T-helper 9 cell (primary cell): ENCODE results near the gene OVCH1.
"Not testable (repeated sequence)": the region's sequence is repeated elsewhere in the genome, so short reads cannot be mapped to it uniquely, and the experiment has no call there.

Experiments used
- DNase-seq: peaks from one replicate; pipeline ENCODE4 v3.0.0-alpha.2; 2020

The OVCH1 gene

DNA sequence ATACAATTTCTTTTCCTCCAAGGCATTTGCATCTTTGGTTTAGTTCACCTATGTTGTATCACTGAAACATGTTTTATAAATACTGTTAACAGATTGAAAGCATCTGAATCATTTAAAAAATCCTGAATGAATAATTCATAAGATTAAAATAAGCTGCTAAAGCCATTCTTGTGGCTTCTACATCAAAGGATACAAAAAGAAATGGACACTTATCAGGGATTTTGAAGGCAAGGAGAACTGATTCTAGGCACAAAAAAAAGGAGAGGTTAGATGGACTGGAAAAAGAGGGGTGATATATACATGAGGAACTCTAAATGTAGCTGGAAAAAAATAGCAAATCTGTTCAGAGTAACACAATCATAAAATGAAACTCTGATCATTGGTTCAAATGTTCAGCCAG, 5.8 kb upstream of the OVCH1 start:
- no peak for DNase-seq

DNA sequence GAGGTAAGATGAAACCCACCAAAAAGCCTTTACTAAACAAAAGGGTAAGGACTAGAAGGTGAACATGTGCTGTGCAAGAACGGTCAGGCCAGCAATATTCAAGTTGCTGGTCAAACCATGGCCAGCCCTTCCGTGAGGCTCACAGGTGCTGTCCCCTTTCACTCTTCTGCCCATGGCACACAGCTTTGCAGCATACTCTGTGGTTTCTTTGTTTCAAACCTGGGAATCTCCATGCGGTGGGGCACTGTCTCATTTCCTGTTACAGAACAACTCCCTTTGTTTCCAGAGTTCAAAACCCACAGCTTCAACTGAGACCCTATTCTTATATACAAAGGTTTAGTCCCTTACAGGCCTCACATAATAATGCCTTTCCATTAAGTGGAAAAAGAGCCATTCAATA, 1.7 kb upstream of the OVCH1 start:
- DNase-seq, result no peak

DNA sequence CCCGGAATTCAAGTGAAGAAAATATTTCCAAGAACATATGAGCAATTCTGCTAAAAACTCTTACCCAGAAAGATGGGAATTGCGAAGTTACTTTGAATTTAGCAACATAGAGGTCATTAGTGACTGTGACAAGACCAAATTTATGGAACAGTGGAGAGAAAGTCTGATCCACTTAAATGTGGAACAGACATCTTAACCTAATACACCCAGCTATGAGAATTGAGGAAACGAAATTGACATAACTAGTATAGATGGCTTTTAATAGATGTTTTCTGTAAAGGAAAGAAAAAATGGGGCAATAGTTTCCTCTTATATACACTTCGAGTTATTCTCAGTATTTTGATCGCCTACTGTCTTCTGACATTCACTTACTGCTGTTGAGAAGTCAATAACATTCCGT, 4.6 kb downstream of the OVCH1 start:
- DNase-seq, result no peak

DNA sequence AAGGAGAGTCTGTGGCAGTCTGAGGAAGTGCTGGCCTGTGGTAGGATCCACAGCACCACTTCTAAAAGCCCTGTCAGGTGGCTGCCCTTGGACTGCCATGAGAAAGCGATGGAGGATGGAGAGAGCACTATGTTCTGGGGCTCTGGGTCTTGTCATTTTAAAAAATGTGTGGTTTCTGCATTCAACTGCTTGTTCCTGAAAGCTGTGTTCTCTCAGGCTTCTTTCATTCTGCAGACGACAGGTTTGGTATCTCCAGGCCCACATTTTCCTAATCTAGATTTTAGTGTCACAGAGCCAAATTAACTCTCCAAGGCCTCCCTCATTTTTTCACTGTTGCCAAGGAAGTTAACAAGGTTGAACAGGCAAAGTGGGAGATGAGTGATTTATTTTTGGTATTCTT, 10.5 kb downstream of the OVCH1 start:
- DNase-seq, result no peak

DNA sequence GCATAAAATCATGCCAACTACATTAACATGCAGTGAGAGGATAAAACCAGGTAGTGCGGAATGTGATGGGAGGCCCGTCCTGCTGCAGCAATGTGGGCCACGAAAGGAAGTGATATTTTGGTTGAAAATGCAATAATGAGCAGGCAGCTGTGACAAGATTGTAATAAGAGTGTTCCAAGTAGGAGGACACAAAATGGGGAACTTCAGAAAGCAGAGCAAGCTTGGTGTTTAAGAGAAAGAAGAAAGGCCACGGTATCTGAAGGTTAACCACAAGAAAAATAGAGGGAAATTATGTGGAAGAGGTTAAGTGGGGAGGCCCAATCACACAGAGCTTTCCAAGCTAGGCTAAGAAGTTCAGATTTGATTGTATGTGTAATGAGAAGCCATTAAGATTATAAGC, 34.3 kb downstream of the OVCH1 start:
- DNase-seq, result no peak

DNA sequence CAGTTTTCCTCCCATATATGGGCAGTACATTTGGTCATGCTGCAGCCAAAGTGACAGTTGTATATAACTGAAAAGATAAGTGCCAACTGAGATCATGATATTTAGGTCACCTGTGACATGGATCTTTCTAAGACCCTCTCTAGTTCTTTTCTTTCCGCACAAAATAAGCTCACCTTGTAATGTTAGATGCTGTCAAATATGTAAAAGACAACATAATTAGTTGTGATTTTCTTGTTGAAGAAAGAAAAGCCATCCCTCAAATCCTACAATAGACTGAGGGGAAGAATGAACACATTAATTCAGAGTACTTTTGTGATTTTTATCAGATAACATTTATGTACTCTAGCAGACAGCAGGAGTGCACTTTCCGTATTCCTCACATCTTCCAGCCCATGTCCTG, 37.4 kb downstream of the OVCH1 start:
- no peak for DNase-seq

DNA sequence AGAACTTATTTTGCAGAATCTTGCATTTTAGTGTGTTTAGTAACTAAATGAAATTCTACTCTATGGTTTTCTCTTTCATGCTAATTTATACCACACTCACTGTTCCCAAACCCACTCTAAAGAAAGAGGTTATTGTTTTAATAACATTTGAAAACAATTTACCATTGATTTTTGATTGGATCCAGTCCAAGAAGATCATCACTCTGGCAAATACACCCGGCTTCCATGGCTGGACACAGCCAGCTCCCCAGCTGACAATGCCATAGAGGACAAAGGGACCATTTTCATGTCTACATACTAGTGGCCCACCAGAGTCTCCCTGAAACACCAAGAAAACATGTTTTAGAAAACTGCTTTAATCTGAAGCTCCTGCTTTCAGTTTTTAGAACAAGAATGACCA, 42.4 kb downstream of the OVCH1 start:
- DNase-seq, result no peak

DNA sequence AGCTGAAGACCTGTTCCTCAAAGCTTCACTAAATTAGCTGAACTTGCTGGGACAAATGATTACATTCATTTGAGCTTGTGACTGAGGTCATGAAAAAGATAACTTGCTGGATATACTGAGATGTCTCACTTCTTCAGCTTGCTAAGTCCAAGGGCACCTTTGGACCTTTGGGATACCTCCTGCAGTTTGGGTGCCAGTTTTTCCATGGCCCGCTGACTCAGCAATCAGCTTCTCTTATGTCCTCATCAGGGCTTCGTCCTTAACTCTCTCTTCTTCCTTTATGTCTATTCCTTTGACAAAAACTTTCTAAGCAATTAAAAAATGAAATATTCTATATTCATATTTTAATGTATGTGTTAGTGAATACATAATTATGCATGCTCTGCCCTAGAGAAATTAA, 45.6 kb downstream of the OVCH1 start:
- DNase-seq, result no peak

DNA sequence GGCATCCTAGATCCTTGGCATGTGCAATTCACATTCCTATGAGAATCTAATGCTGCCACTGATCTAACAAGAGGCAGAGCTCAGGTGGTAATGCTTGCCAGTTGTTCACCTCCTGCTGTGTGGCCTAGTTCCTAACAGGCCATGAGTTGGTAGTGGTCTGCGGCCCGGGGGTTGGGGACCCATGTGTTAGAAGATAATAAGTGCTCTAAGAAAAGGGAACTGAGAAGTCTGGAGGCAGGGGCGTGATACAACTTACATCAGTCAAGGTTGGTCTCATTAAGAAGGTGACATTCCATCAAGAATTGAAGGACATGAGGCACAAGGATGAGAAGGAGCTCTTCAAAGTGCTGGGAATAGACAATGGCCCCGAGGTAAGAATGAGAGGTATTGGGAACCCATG, 49.3 kb downstream of the OVCH1 start:
- no peak for DNase-seq

DNA sequence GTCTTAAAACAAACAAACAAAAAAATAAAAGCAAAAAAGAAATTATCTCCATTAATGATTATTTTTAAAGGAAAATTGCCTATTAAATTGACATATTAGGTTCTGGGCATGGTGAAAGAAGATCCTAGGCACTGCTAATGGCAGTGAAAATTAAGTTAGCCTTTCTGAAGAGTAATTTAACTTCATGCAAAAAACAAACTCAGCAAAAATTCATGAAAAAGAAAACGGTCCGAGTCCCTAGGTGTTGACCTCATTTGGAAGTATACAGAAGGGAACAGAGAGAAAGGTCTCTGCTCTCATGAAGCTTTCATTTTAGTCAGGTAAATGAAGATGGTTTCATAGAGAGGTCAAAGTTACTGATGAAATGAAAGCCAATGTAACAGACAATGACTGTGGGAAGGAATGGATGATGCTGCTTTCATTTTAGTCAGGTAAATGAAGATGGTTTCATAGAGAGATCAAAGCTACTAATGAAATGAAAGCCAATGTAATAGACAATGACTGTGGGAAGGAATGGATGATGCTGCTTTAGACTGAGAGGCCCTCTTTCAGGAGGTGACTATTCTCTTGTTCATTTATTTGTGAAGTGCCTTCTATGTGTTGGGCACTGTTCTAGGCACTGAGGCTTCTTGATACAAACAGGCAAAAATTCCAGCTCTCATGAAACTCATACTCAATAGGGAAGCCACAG, 50.1 kb downstream of the OVCH1 start:
- DNase-seq, result no peak

DNA sequence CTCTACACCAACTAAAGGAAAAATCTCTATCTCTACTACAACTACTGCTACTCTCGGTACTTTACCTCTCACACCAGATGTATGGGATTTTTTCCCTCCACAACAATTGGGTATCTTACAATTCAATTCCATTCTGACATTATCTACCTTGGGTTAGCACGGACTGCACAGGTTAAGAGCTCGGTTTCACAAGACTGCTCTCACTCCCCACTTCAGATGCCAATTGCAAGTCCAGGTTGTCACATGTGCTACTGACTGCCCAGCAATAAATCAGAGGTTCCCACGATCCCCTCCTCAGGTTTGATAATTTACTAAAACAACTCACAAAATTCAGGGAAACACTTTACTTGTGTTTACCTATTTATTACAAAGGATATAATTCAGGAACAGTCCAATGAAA, 58.0 kb downstream of the OVCH1 start:
- no peak for DNase-seq

DNA sequence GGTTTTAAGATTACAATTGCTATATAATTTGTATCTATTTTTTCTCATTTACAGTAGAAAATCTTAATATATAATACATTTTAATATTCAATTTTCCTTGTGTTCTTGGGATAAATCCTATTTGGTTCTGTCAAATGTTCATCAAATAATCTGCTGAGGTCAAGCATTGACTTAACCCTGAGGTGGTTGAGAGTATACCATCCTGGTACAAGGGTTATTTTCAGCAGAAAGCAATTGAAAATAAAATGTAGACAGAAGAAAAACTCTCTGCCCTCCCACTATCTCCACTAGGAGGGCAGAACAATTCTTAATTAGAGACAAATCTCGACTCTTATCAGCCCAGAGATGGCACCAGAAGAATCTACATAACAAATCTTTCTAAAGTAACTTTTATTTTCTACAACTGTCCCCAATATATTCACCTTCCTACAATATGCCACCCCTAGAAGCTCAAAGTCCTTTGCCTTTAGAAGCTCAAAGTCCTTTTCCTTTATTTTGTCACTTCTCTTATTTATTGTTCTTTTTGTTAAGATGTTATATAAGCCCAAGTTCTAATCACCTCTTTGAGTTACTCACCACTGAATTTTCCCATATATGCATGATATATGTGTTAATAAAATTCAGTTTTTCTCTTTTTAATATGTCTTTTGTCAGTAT, 58.6 kb downstream of the OVCH1 start:
- DNase-seq, result no peak

DNA sequence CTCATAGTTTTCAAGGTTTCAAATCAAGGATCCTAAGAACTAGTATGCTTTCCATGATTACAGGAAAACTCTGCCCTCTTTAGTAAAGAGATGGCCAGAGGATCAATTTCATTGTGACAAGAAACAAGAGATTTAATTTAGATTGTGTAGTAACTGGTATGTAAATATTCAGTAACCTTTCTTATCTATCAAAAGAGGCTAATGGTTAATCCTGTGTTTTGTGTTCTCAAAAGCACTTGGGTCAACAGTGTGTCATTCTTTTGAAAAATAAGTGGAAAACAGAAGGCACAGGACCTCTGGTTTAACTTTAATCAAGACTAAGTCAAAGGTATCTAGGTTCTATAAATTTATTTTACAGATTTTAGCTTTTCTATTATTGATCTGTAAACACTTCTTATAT, 59.9 kb downstream of the OVCH1 start:
- DNase-seq, result no peak

DNA sequence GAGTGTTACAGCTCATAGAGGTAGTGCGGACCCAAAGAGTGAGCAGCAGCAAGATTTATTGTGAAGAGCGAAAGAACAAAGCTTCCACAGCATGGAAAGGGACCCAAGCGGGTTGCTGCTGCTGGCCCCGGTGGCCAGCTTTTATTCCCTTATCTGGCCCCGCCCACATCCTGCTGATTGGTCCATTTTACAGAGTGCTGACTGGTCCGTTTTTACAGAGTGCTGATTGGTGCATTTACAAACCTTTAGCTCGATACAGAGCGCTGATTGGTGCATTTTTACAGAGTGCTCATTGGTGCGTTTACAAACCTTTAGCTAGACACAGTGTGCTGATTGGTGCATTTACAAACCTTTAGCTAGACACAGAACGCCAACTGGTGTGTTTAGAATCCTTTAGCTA, 60.7 kb downstream of the OVCH1 start:
- not testable (repeated sequence) for DNase-seq

DNA sequence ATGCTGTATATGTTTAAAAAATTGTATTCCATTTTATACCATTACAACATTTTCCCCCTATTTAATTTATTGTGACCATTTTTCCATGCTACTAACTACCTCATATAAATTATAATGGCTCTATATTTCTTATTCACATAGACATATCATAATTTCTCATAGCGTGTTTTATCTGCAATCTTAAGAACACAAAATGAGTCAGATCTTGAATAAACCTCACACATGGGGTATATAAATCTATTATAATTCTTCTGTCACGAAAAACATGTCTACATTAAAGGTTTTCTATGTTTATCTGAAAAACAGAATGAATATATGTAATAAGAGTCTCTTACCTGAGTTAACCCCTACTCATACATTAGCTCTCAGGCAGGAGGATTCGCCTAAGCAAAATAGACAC, 66.0 kb downstream of the OVCH1 start:
- DNase-seq, result no peak

DNA sequence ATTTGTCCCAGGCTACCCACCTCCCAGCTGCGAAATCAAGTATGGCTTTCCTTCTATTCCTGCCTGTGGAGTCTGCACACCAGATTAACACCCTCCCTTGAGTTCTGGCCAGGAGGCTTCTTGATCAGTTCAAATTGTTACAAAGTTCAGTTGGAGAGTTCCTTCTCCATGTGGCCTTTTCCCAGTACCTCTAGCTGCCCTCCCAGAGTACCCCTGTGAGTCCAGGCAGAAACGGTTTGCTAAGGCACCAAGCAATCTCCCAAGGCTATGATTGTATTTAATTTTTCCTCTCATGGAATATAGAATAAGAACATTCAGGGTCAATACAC, 66.8 kb downstream of the OVCH1 start:
- no peak for DNase-seq

DNA sequence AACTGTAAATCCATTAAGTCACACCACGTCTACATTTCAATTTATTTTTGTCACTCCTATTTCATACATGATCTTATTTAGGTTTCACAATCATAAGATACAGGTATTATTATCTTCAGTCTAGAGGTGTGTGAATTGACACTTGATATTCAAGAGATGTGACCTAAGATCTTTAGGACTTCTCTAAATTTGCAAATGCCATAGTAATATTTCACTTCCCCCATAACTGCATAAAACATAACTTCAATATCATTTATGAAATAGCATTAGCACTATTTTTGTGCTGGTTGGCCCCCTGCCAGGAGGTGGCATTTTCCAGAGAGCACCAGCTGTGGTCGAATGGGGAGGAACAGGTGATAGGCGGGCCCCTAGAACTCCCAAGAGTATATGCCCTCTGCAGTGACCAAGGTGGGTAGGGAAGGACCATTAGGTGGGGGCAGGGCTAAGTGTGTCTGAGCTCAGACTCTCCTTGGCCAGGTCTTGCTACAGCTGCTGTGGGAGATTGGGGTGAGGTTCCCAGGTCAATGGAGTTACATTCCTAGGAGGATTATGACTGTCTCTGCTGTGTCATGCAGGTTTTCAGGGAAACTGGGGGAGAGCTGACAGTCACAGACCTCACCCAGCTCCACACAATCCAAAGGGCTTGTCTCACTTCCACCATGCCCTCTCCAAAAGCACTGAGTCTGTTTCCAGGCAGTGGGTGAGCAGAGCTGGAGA, 67.3 kb downstream of the OVCH1 start:
- DNase-seq, result no peak

DNA sequence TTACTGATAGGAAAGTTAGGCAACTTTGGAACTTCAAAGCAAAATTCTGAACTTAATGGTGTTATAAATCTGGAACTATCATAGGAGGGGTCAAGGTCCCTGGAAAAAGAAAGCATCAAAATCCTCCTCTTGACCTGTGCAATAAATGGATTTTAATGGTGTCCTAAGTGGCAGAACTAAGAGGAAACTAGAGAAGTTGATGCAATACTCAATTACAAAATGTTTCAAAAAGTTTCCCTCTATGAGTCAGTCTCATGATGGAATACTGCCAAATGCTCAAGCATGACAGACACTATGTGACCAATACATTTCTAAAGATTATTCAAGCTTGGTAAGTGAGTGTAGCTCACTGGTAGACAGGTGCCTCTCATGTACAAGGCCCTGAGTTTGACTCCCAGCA, 68.9 kb downstream of the OVCH1 start:
- DNase-seq, result no peak

DNA sequence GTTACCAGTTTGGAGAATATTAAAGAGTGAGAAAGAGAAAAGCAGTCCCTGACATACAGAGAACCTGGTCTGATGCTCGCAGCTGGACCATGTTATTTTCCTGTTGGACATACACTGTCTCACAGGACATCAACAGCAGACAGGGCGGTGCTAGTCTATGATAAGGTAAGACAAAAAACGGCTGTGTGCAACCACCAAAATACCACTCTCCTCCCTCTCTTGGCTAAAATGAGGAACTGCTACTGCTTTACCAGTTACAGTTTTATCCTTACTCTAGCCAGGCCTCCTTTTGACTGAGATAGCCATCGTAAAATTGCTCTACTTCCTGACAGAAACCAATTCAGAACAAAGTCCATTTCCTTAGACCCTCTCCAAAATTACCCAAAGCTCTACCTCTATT, 69.5 kb downstream of the OVCH1 start:
- no peak for DNase-seq

DNA sequence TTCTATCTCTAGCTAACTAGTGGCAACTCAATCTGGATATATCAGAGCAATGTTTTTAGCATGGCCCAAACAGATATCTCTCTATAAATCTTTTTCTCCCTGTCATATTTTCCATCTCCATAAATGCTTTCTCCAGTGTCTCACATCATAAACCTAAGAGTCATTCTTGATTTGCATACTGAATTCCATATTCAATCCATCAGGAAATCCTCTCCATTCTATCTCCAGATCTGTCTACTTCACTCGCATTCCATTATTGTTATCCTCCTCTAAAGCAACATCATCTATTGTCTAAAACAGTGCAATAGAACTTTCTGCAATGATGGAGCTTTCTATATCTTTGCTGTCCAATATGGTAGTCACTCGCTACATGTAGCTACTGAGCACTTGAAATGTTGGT, 71.0 kb downstream of the OVCH1 start:
- DNase-seq, result no peak

DNA sequence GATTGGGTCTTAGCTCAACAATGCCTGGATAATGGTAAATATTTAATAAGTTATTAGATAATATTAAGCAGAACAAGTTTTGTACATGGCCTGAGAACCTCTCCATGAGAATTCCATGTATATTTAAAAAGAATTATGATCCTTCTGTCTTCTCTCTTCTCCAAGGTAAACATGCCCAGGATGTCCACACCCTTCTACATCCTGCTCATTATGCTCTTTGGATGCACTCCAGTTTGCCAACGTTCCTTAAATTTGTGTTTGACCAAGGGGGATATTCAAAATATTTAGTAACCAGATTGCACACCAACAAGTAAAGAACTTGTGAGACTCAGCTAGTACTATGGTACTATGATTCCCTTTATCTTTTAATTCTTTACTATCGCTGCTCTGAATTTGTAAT, 71.8 kb downstream of the OVCH1 start:
- DNase-seq, result no peak

DNA sequence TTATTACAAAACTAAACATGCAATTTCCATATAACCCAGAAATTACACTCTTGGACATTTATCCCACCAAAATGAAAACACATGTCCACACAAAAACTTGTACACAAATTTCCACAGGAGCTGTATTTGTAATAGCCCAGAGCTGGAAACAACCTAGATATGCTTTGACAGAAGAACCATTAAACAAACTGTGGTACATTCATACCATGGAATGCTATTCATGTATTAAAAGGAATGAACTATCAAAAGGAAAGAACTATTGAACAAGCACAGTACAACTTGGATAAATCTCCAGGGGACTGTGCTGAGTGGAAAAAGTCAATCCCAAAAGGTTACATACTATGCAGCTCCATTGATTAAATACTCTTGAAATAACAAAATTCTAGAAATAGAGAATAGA, 80.7 kb downstream of the OVCH1 start:
- DNase-seq, result no peak

DNA sequence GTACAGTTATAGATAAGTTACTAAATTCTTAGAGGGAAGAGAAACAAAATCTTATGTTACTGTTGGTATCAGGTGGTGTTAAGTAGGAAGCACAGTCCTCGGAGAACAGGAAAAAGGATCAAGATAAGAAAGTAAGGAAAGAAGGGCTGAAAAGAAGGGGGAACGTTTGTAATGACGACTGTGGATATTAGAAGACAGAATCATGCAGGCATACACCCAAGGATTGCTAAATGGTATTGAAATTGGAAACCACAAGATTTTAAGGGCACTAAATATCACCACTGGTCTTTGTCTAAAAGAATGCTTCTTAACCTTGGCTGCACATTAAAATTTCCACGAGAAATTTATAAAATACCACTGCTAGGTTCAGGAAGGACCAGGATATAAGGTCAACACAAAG, 82.4 kb downstream of the OVCH1 start:
- no peak for DNase-seq

DNA sequence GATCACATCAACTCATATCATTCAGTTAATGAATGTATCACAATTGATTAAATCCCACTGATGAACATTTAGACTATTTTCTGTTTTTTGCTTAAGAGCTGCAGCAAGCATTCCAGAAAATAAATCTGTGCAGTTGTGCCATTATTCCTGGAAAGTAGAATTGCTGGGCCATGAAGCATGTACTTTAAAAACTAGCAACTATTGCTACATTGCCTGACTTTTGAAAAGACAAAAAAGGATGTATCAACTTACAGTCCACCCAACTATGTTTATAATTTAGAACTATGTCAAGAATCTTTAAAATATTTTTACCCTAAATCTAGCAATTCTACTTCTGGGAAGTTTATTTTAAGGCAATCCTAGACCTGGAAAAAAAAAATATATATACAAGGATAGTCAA, 83.1 kb downstream of the OVCH1 start:
- no peak for DNase-seq

DNA sequence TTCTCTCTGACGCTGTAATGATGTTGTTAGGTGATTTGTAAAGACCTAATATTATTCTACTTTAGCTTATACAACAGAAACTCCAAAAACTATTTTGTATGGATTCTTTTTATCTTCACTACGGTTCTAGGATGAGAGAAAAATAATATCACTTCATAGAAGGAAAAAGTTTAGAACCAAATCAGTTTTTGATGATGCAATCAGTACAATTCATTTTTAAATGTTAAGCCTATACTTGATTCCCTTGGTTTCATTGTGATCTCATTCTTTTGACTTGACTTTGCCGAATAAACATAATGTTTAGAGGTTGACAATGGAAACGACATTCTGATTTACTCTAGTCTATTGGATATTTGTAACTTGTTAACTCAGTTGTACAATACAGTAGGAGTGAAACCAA, 91.9 kb downstream of the OVCH1 start:
- DNase-seq, result no peak
